ELR (cell line): Measurements from ENCODE around the gene LITAF.
"Not testable (repeated sequence)": the region's sequence is repeated elsewhere in the genome, so short reads cannot be mapped to it uniquely, and the experiment has no call there.

ENCODE experiments used
- DNase-seq: peaks from one replicate; pipeline ENCODE4 v3.0.0-alpha.2; 2015; ENCODE audit warnings: low read depth

The LITAF gene

DNA sequence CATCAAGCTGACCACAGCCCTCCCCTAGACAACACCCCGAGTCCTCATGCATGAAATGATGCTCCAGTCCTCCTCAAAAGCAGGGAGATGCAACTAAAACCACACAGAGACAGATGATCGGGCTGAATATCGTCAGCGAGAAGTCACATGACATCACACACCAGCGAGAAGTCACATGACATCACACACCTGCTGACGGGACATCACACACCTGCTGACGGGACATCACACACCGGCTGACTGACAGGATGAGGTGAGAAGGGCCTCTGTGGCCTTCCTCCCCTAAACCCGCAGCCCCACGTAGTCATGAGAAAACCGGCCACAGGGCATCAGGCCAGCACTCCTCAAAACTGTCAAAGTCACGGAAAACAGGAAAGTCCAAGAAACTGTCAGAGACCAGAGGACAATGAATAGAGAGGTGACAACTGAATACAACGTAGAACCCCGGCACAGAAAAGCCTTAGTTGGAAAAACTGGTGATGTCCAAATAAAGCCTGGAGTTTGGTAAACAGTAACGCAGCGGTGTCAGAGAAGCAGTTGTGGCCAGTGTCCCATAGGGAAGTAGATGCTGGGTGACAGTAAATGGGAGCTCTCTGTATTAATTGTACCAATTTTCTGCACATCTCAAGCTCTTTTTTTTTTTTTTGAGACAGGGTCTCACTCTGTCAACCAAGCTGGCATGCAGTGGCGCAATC, 14.3 kb downstream of the LITAF start:
- DNase-seq, result no peak

DNA sequence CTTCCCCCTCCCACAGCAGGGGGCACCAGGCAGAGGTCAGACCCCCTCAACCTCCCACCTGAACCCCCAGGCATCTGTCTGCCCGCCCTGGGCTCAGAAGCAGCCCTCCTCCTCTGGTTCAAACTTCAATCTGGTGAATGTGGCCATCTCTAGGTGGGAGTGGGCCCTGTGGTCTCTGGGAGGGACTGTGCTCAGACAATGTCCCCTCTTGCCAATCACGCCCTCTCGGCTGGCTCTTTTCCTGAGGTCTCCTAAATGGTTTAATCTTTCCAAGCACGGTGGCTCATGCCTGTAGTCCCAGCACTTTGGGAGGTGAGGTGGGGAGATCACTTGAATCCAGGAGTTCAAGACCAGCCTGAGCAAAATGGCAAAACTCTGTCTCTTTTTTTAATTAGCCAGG, 15.2 kb downstream of the LITAF start:
- no peak for DNase-seq

DNA sequence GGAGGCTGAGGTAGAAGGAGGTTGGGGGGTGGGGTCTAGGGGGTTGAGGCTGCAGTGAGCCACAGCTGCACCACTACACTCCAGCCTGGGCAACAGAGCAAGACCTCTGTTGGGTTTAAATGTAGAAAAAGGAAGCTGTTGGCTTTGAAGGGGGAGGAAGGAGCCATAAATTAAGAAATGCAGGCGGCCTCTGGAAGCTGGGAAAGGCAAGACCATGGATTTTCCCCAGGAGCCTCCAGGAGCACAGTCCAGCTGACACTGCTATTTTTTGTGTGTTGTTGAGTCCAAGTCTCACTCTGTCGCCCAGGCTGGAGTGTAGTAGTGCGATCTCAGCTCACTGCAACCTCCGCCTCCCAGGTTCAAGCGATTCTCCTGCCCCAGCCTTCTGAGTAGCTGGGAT, 15.9 kb downstream of the LITAF start:
- no peak for DNase-seq

DNA sequence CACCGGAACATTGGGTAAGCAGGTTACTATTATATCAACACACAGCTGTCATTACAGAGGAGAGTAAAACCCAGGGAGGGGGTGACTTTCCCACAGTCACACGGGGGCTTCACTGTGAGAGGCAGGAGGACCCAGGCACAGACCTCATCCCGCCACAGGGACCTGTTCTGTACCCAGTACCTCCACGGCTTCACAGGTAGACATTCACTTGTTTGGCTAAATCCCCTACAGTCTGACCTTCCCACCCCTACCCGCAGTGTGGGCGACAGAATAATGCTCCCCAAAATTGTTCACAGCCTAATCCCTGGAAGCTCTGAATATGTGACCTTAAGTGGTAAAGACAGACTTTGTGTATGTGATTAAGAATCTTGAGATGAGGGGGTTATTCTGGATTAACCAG, 16.5 kb downstream of the LITAF start:
- DNase-seq, result no peak

DNA sequence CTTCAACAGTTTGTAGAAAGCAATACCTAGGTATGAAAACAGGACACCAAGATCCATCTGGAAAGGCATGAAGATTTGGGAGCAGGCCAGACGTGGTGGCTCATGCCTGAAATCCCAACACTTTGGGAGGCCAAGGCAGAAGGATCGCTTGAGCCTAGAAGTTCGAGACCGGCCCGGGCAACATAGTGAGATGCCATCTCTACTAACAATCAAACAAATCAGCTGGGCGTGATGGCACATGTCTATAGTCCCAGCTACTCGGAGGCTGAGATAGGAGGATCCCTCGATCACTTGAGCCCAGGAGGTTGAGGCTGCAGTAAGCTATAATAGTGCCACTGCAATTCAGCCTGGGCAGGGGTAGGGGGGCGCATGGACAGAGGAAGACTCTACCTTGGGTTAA, 20.3 kb downstream of the LITAF start:
- no peak for DNase-seq

DNA sequence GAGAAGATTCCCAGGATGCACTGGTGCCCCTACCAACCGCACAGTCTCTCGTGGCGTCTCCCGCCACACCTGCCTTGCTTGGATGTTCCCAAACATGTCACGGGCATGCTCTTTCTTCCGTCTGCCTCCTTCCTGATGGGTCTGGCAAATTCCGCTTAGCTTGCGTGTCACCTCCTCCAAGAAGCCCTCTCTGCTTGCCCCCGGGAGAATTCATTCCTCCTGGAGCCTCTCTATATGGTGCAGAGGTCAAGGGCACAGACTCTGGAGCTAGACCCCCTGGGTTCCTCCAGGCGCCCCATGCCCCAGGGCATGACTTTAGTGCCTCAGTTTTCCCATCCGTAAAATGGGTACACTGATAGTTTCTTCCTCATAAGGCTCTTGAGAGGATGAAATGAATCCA, 21.1 kb downstream of the LITAF start:
- DNase-seq, result no peak

DNA sequence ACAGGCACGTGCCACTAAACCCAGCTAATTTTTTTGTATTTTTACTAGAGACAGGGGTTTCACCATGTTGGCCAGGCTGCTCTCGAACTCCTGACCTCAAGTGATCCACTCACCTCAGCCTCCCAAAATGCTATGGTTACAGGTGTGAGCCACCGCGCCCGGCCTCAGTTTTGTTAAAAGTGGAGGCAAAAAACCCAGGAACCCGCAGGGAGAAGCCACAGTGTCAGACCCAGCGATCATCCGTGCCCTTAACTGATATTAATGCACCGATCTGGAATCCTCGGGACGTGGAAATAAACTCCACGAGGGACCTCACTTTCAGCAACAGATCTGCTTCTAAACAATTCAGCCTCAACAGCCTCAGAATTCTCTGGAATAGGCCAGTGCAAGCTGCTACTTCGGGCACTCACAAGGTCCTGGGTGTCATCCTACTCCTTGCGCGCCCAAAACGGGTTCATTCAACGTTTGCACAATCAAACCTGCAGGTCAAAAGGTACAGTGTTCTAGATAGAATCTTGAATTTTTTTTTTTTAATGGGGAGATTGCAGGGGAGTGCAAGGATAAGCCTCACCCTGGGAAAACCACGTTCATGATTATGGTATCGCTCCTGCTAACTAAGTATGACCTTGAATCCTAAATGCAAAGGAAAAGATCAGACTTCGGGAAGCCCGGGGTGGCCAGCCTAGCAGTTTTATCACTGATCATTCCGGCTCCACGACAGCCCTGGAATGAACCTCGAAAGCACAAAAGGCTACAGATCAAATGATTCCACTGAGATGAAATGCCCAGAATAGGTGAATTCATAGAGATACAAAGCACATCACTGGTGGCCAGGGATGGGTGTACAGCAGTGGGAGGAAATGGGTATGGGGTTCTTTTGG, 22.4 kb downstream of the LITAF start:
- DNase-seq, result no peak

DNA sequence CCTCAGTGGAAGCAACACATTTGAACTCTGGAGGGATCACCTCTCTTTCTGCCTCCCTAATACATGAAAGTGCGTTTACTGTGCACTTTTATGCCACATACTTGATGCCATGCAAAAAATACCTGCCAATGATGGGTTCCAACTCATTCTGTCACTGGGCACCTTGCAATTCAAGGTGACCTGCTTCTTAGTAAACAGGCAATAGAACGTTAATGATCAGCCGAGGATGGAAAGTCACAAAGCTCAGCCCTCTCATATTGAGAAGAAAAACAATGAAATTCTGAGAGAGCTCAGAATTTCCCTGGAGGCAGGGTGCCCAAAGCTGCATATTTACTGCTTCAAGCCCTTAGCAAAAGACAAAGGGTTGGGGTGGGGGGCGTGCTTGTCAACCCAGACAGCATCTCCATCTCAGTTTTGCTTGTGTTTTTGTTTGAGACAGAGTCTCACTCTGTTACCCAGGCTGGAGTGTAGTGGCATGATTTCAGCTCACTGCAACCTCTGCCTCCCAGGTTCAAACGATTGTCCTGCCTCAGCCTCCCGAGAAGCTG, 23.2 kb downstream of the LITAF start:
- DNase-seq, result no peak

DNA sequence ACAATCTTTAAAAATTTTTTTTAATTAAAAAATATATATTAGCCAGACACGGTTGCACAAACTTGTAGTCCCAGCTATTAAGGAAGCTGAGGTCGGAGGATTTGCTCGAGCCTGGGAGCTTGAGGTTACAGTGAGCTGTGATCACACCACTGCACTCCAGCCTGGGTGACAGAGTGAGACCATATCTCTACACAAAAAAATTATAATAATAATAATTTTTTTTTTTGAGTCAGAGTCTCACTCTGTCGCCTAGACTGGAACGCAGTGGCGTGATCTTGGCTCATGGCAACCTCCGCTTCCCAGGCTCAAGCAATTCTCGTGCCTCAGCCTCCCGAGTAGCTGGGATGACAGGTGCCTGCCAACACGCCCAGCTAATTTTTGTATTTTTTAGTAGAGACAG, 23.8 kb downstream of the LITAF start:
- no peak for DNase-seq

DNA sequence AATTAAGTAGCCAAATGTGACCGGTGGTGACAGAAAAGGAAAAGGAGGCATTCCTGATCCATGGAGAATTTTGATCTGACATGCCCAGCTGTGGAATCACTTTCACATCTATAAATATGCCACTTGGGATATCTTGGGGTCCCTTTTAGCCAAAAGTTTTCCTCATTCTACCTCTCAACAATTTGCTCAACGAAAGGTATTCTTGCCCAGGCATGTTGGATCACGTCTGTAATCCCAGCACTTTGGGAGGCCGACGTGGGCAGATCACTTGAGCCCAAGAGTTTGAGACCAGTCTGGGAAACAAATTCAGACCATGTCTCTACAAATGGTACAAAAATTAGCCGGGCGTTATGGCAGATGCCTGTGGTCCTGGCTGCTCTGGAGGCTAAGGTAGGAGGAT, 24.3 kb downstream of the LITAF start:
- no peak for DNase-seq

DNA sequence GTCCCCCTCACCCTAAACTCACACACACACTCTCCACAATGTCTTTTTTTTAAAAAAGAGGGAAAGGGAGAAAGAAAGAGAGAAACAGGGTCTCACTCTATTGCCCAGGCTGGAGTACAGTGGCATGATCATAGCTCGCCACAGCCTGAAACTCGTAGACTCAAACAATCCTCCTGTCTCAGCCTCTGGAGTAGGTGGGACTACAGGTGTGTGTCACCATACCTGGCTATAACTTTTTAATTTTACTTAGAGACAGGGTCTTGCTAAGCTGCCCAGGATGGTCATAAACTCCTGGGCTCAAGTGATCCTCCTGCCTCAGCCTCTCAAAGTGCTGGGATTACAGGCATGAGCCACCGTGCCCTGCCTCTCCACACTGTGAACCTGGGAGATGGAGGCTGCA, 24.9 kb downstream of the LITAF start:
- DNase-seq, result no peak

DNA sequence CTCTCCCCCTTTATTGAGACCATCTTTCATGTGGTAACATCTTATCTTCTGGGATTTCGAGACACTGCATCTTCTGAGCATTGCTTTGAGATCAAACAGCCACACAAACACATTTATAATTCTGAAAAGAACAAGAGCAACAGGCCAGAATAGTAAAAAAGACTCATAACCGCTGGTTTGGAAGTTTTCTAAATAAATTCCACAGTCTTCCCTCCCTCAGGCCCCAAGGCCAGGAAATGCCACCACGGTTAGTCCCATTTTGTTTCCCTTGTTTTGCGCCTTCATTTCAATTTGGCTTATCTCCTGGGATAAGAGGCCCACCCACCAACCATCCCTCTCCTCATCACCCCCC, 25.3 kb downstream of the LITAF start:
- DNase-seq, result peak; percentile 53

DNA sequence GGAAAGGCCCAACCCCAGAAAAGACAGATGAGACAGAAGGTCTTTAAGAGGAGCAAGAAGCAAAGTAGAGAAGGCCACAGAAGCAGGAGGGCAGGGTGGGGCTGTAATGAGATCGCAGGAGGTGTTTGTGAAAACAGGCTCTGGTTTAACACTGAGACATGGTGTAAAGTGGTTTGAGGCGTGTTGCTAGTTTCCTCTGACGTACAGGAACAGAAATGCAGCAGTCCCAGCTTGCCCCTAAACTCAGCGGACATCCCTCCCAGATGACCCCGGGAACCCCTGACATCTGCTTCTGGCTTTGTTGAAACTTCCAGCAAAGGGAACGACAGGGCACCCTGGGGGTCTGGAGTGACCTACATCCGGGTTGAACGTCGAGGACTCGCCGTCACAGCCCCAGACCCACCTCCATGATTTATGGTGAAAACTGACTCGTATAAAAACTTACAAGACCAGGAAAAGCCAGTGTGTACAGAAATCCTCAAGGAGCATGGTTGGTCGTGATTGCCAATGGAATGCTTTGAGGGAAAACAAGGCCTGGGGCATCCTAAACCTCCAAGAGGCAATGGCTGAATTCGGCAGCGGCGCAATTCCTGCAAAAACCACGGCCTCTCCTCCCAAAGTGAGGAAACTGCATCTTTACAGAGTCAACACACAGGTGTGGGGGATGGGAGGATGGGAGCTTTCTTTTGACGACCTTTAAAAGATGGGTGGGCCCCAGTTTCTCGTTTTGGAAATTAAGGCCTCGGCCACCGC, 25.8 kb downstream of the LITAF start:
- DNase-seq, result peak; percentile 49

DNA sequence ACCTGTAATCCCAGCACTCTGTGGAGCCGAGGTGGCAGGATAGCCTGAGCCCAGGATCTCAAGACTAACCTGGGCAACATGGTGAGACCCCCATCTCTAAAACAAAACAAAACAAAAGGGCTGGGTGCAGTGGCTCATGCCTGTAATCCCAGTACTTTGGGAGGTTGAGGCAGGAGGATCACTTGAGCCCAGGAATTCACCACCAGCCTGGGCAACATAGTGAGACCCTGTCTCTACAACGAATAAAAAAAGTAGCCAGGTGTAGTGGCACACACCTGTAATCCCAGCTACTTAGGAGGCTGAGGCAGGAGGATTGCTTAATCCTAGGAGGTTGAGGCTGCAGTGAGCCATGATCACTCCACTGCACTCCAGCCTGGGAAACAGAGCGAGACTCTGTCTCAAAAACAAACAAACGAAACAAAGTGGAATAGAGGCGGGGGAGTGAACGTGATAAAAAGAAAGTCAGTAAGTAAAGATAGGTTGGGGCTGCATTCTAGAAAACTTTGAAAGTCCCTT, 28.4 kb downstream of the LITAF start:
- not testable (repeated sequence) for DNase-seq

DNA sequence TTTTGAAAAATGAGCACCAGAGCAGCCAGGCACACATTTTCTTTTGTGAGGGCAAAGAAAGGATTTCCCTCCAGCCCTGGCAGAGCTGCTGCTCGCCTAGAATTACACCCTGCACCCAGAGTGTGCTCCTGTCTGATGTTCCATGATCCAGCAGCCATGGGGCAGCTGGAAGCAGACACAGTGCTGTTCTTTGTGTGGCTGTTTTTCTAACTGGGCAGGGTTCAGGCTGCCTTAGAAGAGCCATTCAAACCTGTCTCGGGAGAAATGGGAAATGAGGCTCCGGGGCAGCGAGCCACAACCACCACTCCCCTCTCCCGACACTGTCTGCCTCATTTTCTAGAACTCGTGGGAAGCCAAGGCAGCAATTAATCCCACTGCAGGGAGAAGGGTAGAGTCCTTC, 28.9 kb downstream of the LITAF start:
- no peak for DNase-seq

DNA sequence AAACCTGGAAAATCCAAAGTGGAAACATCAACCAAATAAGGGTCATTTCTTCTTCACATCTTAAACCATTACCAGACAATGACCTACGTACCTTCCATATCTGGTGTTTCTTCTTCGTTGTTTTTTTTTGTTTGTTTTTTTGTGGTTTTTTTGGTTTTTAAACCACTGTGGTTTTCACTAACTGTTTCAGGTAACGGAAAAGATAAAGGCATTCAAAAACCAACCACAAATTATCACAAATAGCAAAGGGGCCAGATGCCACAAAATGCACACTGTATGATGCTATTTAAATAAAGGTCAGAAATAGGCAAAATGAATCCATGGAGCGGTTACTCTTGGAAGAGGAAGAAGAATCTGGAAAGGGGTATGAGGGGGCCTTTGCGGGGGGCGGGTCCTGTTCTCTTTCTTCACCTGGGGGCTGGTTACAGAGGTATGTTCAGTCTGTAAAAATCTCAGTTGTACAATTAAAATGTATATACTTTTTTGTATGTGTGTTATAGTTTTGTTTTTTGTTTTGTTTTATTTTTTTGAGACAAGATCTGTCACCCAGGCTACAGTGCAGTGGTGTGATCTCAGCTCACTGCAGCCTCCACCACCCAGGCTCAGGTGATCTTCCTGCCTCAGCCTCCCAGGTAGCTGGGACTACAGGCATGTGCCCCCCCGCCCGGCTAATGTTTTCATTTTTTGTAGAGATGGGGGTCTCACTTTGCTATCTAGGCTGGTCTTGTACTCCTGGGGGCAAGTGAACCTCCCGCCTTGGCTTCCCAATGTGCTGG, 29.6 kb downstream of the LITAF start:
- no peak for DNase-seq

DNA sequence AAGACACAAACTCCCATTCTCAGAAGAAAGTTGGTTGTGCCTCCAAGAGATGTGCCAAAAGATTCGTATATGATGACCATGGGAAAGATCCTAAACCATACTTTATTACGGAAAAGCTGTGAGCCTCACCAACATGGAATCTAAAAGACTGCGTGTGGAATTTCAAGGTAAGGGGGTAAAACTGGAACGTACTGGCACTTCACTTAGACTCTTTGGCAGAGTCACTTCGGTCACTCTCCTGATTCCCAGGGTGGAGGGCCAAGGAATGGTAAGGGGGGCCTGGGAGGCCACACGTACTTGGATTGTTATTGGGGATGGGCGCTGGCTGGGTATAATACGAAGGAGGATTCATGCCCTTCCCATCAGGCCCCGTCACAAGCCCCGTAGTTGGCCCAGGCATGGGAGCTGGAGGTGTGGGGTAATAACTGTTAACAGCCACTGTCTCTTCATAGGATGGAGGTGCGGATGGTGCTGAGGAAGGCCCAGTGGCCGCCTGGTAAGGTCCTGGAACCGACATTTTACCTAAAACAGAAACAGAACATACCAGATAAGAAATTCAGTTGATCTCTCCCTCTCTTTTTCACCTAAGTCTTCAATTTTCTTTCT, 30.4 kb downstream of the LITAF start:
- no peak for DNase-seq

DNA sequence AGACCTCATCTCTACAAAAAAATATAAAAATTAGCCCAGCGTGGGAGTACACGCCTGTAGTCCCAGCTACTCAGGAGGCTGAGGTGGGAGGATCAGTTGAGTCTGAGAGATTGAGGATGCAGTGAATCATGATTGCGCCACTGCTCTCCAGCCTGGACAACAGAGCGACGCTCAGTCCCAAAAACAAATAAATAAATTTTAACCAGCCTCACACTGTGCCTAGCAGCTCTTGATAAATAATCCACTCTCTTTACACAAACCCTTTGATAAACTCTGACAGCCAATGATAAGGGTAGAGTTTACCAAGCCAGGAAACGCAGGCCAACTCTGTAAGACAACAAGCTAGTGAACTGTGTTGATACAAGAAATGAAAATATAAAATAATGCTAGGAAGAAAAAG, 32.7 kb downstream of the LITAF start:
- no peak for DNase-seq

DNA sequence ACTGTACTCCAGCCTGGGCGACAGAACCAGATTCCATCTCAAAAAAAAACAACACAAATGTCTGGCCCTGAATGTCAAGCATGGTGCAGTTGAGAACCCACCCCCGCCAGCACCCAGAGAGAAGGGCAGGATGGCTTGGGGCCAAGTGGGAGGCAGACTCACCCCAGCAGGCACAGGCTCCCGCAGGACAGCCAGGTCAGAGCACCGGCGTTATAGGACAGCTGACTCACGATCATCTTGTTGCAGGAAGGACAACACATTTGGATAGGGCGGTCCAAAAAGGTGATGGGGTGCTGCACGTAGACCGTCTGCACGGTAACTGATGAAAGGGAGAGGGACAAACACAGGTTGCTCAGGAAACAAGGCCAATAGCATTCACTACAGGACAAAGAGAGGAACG, 33.3 kb downstream of the LITAF start:
- DNase-seq, result no peak

DNA sequence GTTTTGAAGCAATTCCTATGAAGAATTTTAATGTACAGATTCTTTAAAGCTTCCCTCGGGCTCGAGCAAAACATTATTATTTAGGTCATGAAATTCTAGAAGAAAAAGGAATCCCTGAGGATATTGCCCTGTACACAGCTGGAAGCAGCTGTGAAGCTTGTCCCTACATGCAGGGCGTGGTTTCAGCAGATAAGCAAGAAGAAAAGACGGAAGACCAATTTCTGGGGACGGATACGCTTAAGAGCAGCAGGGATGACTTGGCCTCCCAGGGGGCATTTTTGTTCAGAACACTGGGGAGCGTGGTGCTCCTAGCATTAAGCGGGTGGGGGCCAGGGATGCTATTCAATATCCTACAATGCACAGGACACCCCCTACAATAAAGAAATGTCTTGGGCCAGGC, 34.3 kb downstream of the LITAF start:
- no peak for DNase-seq

DNA sequence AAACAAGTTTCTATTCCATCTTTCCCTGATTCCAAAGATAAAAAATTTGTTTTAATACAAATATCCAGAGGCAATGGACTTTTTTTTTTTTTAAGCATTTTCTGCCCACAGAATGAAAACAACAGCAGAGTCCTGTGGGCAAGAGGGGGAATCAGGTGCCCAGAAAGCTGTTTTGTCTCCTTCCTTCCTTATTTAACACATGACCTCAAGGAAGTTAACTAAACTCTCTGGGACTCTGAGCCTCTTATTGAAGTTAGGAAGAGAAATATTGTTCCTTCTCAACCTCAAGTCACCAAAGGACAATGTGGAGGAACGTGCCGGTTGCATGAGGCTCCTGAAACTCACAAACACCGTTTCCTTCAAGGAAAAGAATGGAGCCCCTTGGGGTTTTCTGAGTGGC, 34.9 kb downstream of the LITAF start:
- DNase-seq, result no peak
